ENCODE data around the gene CHRM4.

Gene CHRM4

GRCh38 chr11:46429717-46430116 is 38.1 kb upstream of the CHRM4 start:
- POLR2A ChIA-PET, result no interaction called here
- CTCF ChIA-PET, result no interaction called here
- no peak for TF ChIP-seq CTCF (IDR thresholded peaks at IDR 0.05; ENCODE audit: control extremely low read depth, extremely low read depth, low read depth, missing control alignments)
- no peak for DNase-seq (ENCODE audit: extremely low spot score)

GRCh38 chr11:46427364-46427763 is 35.8 kb upstream of the CHRM4 start:
- DNase-seq (ENCODE audit: extremely low spot score), result no peak

GRCh38 chr11:46426233-46426991 is 34.8 kb upstream of the CHRM4 start:
- no peak for DNase-seq (ENCODE audit: extremely low spot score)
- ChIA-PET CTCF (interaction anchor here (0.7 kb wide), 1 partner anchor 14 kb away, joined by 3 read pairs; no protein-coding TSS in a partner anchor), POLR2A (no interaction called here)
- no peak for TF ChIP-seq CTCF (IDR thresholded peaks at IDR 0.05; ENCODE audit: control extremely low read depth, extremely low read depth, low read depth, missing control alignments)

More at GRCh38 chr11:46427364-46427763, 35.8 kb upstream of the CHRM4 start:
- no peak for TF ChIP-seq CTCF (IDR thresholded peaks at IDR 0.05; ENCODE audit: control extremely low read depth, extremely low read depth, low read depth, missing control alignments)
- CTCF ChIA-PET, result no interaction called here
- POLR2A ChIA-PET, result no interaction called here

- TF ChIP-seq CTCF (IDR thresholded peaks at IDR 0.05; ENCODE audit: control extremely low read depth, extremely low read depth, low read depth, missing control alignments), result no peak
- ChIA-PET CTCF (interaction anchor here (1.9 to 2.1 kb wide), 4 partner anchors 9 to 106 kb away, joined by 4 to 9 read pairs (median 5); no protein-coding TSS in a partner anchor), POLR2A (no interaction called here)
- DNase-seq (ENCODE audit: extremely low spot score), result no peak
Measured at GRCh38 chr11:46422588-46422987, 31.0 kb upstream of the CHRM4 start.

- ChIA-PET POLR2A (no interaction called here), CTCF (interaction anchor here (1.4 to 2.1 kb wide), 3 partner anchors 11 to 108 kb away, joined by 3 to 9 read pairs (median 5); no protein-coding TSS in a partner anchor)
- no peak for DNase-seq (ENCODE audit: extremely low spot score)
- TF ChIP-seq CTCF (IDR thresholded peaks at IDR 0.05; ENCODE audit: control extremely low read depth, extremely low read depth, low read depth, missing control alignments), result no peak
Measured at GRCh38 chr11:46421257-46421880, 29.8 kb upstream of the CHRM4 start.

GRCh38 chr11:46420513-46420912 is 28.9 kb upstream of the CHRM4 start:
- POLR2A ChIA-PET, result no interaction called here
- no peak for TF ChIP-seq CTCF (IDR thresholded peaks at IDR 0.05; ENCODE audit: control extremely low read depth, extremely low read depth, low read depth, missing control alignments)
- CTCF ChIA-PET, result interaction anchor here (1.4 to 2.1 kb wide), 3 partner anchors 11 to 109 kb away, joined by 3 to 9 read pairs (median 5); no protein-coding TSS in a partner anchor
- DNase-seq (ENCODE audit: extremely low spot score), result no peak
